IMR-90 (cell line): ENCODE measurements around the gene MED13.

Experiments used
- CEBPB ChIP-seq: IDR thresholded peaks from 2 replicates; pipeline ENCODE4 v1.6.1; 2012; ENCODE audit warnings: low read depth, low read length, improper control_type of control experiment
- POLR2A ChIP-seq: IDR thresholded peaks from 2 replicates; pipeline ENCODE4 v1.6.1; 2012; ENCODE audit warnings: mild to moderate bottlenecking, low read depth, low read length
- RCOR1 ChIP-seq: IDR thresholded peaks from 2 replicates; pipeline ENCODE4 v1.6.1; 2012; ENCODE audit warnings: mild to moderate bottlenecking, low read length, improper control_type of control experiment; ENCODE audit not compliant: insufficient replicate concordance
- RFX5 ChIP-seq: IDR thresholded peaks from 2 replicates; pipeline ENCODE4 v1.8.0; 2012; ENCODE audit warnings: low read depth, mild to moderate bottlenecking, low read length, moderate library complexity
- SMC3 ChIP-seq: fragments of 150-350 bp; IDR thresholded peaks from 2 replicates; pipeline ENCODE4 v1.6.1; 2016; ENCODE audit warnings: low read depth, mild to moderate bottlenecking, antibody characterized with exemption, low read length, moderate library complexity
- TF ChIP-seq, protein P1 (sequence below): conservative IDR thresholded peaks from 2 replicates; pipeline ENCODE4 v1.5.1; 2012; ENCODE audit warnings: mild to moderate bottlenecking, low read depth, low read length, improper control_type of control experiment

DNA sequence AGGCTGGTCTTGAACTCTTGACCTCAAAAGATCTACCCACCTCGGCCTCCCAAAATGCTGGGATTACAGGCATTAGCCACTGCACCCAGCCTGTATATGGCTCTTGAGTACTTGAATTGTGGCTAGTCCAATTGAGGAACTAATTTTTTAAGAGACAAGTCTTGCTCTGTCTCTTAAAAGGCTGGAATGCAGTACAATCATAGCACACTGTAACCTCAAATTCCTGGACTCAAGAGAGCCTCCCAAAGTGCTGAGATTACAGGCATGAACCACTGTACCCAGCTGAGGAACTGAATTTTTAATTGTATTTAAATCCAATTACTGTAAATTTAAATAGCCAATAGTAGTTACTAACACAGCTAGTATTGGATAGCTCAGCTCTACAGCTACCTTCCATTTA, 50.6 kb downstream of the MED13 start:
- no peak for TF ChIP-seq RCOR1
- no peak for TF ChIP-seq CEBPB
- no peak for TF ChIP-seq SMC3
- no peak for TF ChIP-seq RFX5
- TF ChIP-seq POLR2A = no peak
- TF ChIP-seq, protein P1, sequence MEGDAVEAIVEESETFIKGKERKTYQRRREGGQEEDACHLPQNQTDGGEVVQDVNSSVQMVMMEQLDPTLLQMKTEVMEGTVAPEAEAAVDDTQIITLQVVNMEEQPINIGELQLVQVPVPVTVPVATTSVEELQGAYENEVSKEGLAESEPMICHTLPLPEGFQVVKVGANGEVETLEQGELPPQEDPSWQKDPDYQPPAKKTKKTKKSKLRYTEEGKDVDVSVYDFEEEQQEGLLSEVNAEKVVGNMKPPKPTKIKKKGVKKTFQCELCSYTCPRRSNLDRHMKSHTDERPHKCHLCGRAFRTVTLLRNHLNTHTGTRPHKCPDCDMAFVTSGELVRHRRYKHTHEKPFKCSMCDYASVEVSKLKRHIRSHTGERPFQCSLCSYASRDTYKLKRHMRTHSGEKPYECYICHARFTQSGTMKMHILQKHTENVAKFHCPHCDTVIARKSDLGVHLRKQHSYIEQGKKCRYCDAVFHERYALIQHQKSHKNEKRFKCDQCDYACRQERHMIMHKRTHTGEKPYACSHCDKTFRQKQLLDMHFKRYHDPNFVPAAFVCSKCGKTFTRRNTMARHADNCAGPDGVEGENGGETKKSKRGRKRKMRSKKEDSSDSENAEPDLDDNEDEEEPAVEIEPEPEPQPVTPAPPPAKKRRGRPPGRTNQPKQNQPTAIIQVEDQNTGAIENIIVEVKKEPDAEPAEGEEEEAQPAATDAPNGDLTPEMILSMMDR = no peak
